HG03039 (cell line): Measurements from ENCODE around the gene TM6SF1.
"Not testable (repeated sequence)": the region's sequence is repeated elsewhere in the genome, so short reads cannot be mapped to it uniquely, and the experiment has no call there.

ENCODE experiments used
- ATAC-seq: cut with Tn5 transposase; IDR thresholded peaks from one replicate; pipeline ENCODE4 v1.9.1; 2021; ENCODE audit warnings: mild to moderate bottlenecking, moderate library complexity; ENCODE audit not compliant: unreplicated experiment

The TM6SF1 gene

GRCh38 chr15:83169576-83169975 is 62.1 kb downstream of the TM6SF1 start:
- not testable (repeated sequence) for ATAC-seq

- no peak for ATAC-seq
Measured at GRCh38 chr15:83170474-83171165, 63.2 kb downstream of the TM6SF1 start.

- no peak for ATAC-seq
Measured at GRCh38 chr15:83174891-83175290, 67.4 kb downstream of the TM6SF1 start.

GRCh38 chr15:83178390-83178789 is 70.9 kb downstream of the TM6SF1 start:
- no peak for ATAC-seq

- ATAC-seq, result no peak
Measured at GRCh38 chr15:83178869-83179325, 71.5 kb downstream of the TM6SF1 start.

GRCh38 chr15:83185561-83185960 is 78.1 kb downstream of the TM6SF1 start:
- ATAC-seq, result no peak
